Uterus (tissue), 2 donors: ENCODE measurements around the gene CLASRP.

Experiments used
- CTCF ChIP-seq, 4 experiments: fragments of 200-600 bp in 2 of 4; fragments of 450-650 bp in 2 of 4; sonication (generic) in 2 of 4; IDR thresholded peaks; one replicate each; pipeline ENCODE4 v1.5.1; 2016 to 2019; ENCODE audit warnings: antibody characterized with exemption in 4 of 4, mild to moderate bottlenecking in 2 of 4, moderate library complexity in 1 of 4
- POLR2A ChIP-seq, 2 donors: fragments of 450-650 bp; IDR thresholded peaks; one replicate each; pipeline ENCODE4 v1.6.1; 2016; ENCODE audit warnings: antibody characterized with exemption in 2 of 2, mild to moderate bottlenecking in 1 of 2, moderate library complexity in 1 of 2

GRCh38 chr19:44993526-44993925, 45.3 kb upstream of the CLASRP start:
- no peak for TF ChIP-seq CTCF (IDR thresholded peaks at IDR 0.05)
- TF ChIP-seq POLR2A (IDR thresholded peaks at IDR 0.05): no peak
